Astrocyte of the hippocampus (primary cell): ENCODE measurements around the gene ST6GALNAC5.
"Not testable (repeated sequence)": the region's sequence is repeated elsewhere in the genome, so short reads cannot be mapped to it uniquely, and the experiment has no call there.

Experiments
- DNase-seq: peaks from one replicate; pipeline ENCODE4 v3.0.0; 2011; ENCODE audit warnings: low read depth, low spot score

ST6GALNAC5 gene

DNA sequence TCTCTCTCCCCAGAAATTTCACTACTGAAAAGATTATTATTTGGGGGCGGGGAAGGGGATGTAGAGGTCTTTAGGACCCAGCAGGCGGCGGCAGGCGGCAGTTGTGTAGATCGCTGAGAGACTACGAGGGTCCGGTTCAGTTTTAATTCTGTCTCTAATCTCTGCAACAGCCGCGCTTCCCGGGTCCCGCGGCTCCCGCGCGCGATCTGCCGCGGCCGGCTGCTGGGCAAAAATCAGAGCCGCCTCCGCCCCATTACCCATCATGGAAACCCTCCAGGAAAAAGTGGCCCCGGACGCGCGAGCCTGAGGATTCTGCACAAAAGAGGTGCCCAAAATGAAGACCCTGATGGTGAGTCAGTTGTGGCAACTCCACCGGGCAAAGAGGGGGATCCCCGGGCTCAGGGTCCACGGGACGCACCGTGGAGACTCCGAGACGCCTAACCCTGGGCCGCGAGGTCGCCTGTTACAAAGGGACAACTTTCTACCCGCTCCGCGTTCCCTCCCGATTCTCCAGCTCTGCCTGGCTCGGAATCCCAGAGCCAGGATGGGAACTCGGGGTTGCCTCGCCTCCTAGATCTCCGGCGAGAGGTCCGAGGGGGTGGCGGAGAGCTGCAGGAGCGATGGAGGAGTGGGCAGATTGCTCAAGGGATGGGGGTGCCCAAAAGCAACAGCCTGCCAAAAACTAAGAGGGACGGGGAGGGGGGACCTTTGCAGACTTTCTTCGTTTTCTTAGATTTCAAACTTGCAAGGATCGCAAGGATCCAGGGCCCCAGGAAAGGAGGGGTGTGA is at the start of gene ST6GALNAC5:
Gene ST6GALNAC5, plus strand, starts transcription at position 139 of the 789 bp plus-strand sequence.
- DNase-seq: peak; percentile 65

DNA sequence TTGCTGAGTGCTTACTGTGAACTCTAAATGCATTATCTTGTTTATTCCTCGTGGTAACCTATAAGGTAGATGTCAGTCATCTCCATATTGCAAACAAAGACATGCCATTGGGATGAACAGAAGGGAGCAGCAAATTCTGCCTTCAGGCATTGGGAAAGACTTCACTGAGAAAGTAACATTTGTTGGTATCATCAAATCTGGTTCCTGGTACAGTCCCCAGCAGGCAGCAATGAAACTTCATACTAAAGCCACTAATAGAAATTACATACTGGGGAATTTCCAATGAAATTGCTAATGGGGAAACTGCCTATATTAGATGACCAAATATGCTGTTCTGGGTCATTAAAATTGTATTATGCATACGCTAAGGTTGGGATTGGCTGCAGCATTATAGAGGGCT is 47.3 kb upstream of the ST6GALNAC5 start:
- DNase-seq: no peak

DNA sequence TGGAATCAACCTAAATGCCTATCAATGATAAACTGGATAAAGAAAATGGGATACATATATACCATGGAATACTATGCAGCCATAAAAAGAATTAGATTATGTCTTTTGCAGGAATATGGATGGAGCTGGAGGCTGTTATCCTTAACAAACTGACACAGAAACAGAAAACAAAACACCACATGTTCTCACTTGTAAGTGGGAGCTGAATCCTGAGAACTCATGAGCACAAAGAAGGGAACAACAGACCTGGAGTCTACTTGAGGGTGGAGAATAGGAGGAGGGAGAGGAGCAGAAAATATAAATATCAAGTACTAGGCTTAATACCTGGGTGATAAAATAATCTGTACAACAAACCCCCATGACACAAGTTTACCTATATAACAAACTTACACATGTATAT is 44.3 kb upstream of the ST6GALNAC5 start:
- DNase-seq: not testable (repeated sequence)

DNA sequence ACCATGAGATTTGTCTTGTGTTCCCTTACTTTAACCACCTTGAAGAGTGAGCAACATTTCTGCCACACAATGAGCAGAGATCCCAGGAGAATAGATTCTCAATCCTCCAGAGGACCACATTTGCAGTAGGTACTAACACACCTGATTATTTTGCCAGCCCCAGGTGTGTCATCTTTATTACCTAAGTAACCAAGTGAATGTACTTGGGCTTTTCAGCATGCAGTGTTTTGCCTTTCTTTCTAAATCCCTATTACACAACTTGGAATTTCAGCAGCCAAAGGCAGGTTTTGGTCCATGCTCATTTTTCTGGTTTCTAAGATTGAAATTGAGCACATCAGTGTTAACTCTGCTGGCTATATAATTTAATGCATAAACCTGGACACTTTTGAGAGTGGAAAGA is 43.2 kb upstream of the ST6GALNAC5 start:
- DNase-seq: no peak

DNA sequence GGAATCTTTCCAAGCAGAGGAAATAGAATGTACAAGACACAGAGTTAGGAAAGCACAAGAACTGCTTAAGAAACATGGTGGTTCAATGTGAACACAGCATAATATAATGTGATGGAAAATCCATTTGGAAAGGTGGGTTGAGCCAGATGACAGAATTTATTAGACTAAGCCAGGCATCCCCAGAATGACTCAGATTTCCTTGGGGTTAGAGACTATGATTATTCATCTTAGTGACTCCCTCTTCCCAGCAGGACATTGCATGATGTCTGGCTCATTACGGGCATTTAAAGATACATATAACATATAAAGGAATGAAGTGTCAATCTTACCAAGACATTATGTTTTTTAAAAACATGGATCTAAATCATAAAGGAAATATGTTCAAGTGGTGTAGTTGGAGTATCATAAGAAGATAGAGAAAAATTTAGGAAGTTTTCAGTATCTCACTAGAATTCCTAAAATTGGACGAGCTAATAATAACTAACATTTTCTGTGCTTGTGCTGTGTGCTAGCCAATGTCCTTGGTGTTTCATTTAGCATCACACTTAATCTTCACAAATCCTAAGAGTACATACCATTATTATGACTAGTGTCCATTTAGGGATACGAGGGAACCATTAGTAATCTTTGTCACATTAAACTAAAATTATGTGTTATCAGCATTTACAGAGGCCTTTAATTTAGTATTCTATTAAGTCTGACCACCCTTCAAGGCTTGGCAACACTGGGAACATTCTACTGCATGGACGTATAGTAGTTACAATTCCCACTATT is 41.0 kb upstream of the ST6GALNAC5 start:
- peak; percentile 40 for DNase-seq

DNA sequence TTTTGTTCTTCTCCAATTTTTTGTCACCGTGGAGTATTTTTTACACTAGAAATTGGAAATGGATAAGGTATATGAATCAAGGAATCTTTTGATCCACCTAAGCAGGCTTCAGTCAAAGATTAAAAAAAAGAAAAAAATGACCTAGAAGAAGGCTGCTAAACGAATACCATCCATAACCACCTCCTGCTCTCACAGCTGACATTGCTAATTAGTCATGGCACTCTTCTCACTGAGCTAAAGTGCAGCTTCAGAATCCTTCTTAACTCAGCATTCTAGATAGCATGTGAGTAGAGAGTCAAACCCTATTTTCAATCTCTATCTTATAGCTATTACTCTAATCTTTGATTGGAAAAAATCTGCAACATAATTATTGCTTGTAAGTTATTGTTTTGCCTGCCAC is 40.2 kb upstream of the ST6GALNAC5 start:
- DNase-seq: no peak

DNA sequence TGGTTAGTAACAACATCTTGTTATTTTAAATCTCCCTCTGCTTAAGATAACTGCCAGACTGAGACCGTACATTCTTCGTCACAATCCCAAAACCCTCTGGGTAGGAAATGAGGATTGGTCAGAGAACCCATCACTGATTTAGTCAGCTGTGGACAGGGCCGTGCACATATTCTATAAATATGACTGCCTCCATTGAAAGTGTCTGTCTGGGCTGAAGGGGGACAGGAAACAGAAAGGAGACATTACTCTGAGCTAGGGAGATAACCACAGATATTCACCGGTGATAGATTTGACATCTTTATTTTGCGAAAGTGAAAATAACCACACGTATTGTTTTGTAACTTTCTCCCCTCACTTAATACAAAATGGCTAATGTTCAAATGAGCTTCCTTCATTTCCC is 36.9 kb upstream of the ST6GALNAC5 start:
- no peak for DNase-seq

DNA sequence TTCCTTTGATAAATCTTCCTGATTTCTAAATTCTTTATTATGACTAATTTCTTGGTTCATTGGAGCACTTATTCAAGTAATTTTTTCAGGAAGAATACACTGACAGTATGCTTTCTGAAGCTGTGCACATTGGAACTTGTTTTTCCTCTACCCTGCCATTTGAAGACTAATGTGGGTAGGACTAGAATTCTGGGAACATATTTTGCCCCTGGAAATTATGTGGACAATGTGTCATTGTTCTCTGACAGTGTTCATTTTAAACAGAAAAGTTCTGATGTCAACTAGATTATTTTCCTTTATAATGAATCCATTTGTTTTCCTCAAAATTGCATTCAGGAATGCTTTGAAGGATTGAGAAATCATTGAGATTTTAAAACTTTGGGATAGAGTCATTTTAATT is 34.8 kb upstream of the ST6GALNAC5 start:
- no peak for DNase-seq

DNA sequence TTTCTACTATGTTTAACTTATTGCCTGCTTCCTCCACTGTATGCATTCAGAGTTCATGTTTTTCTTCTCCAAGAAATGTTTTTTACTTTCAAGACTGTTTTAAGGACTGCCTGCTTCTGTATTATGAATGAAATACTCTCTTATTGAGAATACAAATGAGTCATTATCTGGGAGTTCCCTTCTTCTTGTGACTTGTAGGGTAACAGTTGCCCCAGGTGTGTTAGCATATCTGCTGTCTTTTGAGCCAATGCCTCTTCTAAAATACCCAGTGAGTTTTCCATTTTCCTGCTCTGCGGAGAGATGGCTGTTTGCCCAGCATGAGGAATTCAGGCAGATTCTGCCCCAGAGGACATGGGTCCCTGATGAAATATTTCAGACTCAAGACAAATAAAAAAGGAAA is 34.1 kb upstream of the ST6GALNAC5 start:
- DNase-seq: no peak

DNA sequence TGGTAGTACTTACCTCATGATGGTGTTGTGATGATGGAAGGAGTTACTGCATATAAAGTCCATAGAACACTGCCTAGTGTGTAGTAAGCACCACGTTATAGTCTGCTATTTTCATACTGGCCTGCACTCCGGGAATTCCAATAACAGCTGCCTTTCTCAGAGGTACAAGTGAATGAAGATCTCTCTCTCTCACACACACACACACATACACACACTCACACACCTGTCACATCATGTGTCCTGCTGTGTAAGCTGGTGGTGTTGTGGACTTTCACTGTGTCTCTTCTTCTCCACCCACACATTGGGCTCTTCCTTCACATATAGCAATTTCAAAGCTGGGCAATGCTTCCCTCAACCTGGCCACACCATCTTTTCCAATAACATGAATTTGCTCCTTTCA is 33.4 kb upstream of the ST6GALNAC5 start:
- no peak for DNase-seq

DNA sequence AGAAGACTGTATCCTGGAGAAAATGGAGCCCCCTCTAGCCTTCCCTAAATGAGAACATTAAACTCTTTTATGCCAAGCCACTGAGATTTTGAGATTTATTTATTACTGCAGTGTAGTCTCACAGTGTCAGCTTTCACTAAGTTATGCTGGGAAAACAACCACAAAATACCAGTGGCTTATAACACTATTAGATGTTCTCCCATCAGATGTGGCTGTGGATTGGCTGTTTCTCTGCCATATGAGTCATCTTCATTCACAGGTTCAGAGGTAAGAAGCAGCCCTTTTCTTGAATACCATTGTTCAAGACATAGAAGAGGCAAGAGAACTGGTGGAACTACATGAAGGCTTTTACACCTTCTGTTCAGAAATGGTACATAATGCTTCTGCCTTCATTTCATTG is 32.1 kb upstream of the ST6GALNAC5 start:
- peak; percentile 86 for DNase-seq

DNA sequence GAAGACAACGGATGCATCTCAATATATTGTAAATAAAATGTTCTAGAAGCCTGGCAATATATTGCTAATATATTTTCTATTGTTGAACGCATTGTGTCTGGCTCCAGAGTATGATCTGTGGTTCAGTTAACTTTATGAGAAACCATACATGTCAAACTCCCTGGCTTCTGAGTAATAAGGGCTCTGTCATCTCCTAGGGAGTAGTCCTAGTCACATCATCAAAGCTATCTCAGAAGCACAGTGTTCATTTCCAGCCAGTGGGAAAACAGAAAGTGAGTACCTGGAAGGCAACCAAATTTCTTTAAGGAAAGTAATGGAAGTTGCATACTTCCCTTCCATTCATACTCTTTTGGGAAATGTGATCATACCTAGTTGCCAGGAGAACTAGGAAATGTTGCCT is 27.0 kb upstream of the ST6GALNAC5 start:
- no peak for DNase-seq

DNA sequence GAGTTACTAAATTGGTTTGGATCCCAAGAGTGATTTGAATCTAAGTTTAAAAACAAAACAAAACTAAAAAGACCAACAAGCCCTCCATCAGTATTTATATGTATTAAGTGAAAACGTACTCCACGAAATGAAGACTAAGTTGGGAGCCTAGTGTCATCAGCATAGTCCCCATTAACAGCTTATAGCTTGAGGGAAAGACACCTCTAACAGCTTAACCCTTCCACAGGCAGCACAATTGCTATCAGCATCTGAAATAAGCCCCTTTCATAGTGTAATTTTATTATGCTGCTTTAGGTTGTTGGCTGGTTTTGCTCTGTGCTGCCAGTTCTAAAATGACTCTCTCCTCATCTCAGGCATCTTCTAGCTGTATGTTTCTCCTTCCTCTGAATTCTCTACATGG is 25.8 kb upstream of the ST6GALNAC5 start:
- DNase-seq: no peak

DNA sequence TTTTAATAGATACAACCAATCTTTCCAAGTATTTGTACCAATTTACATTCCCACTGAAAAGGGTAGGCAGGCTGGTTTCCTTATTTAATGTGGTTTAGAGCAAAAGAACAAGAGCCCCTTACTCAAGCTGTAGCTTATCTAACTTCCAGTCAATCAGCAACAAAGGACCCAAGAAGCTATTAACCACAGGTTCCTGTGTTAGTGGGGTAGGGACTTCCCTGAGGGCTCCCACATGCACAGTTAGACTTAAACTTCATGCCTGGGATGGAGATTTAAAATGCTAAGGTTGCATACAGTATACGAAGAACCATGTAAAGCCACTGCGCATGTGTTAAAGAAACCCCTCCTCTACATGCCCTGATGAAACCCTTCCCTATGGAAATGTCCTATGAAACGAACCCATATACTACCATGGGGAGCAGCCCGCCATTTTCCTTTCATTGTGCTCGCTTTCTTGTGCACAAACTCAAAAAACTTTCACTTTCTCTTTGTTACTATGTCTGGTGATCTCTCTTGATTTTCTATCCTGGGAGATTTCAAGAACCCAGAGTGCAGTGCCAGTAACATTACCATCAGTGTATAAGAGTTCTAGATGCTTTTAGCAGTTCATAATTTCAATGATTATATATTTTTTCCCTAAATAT is 23.3 kb upstream of the ST6GALNAC5 start:
- no peak for DNase-seq

DNA sequence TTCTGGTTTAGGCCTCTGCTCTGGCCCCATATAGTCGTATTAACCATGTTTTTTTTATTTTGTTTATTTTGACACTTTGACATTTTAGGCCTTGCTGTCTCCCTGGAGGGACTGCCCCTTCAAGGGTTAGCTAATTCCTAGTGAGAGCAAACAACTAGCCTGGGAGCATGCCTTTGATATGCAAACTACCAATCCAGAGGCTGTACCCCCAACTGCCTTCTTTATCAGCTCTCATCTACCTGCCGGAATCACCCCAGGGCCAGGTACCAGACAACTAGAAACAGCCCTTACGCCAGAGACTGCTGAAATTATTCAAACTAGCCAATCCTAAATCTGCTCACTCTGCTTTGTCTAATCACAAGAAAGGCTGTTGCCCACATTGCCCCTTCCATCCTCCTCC is 13.0 kb upstream of the ST6GALNAC5 start:
- DNase-seq: no peak

DNA sequence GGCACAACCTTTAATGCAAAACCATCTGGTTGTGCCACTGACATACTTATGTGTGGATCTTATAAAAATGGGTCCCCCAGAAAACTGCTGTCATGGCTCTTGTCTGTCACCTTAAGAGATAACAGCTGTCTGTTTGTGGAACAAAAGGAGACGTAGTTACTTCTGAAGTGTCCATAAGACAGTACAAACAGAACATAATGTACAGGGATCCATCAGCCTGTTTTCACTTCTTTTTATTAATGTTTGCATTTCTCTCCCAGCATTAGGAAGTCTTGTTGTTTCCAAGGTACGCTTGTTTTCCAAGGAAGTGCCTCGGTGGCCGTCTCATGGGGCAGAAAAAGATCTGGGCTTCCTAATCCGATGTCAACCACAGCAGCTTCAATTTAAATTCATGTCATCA is 11.2 kb upstream of the ST6GALNAC5 start:
- DNase-seq: no peak

DNA sequence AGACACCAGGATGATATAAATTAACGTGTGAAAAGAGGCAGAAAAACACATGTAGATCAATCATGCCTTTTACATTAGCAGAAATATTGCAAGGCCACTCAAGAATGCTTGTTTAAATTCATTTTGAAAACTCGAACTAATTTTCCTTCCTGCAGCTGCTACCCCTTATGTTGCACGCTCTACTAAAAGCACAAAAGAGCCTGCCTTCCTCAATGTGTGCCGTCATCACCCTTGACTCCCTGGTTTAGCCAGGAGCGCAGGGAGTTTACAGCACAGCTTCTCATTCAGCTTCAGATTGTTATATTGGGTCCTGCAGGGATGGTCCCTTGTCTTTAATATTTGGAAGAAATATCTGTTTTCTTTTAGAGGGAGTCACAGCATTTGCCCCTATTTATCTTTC is 10.1 kb upstream of the ST6GALNAC5 start:
- no peak for DNase-seq

DNA sequence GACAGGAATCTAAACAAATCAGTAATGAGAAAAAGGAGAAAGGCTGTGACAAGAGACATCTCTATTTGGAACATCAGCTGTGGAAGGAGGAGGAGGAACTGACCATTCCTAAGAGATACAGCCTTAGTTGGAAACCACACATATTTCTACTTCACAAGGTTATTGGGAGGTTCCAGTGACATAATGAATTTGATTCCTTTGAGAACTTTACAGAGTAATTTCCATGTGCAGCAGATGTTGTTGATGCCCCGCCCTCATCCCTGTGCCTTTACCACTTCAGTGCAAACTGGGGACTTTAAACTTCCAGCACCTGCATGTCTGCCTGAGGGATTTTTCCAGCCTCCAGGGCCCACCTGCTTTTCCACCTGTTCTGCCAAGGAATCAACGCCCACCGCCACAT is 9.3 kb upstream of the ST6GALNAC5 start:
- no peak for DNase-seq

DNA sequence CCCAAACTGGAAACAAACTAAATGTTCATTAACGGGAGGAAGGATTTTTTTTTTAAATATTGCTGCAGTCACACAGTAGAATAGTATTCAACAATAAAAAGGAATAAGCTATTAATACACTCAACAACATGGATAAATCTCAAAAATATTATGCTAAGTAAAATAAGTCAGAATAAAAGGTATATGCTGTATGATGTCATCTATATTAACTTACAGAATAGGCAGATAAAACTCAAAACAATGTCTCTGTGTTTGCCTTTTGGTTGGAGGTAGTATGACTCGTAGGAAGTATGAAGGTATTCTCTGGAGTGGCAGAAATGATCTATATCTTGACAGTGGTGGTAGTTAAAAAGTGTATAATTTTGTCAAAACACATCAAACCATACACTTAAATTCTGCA is 6.1 kb upstream of the ST6GALNAC5 start:
- DNase-seq: no peak

DNA sequence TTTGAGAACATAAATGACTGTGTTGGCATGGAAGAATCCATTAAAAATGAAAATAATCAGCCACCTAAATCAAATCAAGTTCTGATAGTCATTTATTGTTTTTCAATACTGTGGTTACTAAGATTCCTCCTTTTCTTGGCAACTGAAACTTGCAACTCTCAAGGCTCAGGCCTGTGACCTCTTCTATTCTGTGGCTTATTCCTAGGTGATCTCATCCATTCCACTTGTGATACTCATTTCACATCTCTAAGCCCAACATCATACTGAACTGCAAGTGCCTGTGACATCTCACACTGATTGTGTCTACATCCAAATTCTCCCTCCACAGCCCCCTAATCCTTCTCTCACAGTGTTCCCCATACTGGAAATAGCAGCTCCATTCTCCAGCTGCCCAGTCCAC is 4.8 kb upstream of the ST6GALNAC5 start:
- DNase-seq: peak; percentile 52

DNA sequence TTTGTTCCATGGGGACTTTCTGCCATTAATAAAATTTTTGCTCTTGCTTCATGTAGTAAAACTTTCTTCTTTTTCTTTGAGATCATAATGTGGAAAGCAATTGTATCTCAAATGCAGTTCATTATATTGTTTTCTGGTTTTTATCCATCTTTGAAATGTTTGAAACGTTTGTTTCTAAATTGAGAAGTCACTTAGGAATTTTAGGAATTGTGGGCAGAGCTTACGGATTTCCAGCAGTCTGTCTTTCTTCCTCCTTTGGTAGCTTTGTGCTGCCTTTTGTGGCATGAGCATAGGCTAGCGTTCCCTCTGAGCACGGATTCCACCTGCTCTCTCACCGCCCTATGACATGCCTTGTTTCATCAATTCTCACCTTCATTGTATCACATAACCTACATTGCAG is 2.9 kb upstream of the ST6GALNAC5 start:
- peak; percentile 21 for DNase-seq

DNA sequence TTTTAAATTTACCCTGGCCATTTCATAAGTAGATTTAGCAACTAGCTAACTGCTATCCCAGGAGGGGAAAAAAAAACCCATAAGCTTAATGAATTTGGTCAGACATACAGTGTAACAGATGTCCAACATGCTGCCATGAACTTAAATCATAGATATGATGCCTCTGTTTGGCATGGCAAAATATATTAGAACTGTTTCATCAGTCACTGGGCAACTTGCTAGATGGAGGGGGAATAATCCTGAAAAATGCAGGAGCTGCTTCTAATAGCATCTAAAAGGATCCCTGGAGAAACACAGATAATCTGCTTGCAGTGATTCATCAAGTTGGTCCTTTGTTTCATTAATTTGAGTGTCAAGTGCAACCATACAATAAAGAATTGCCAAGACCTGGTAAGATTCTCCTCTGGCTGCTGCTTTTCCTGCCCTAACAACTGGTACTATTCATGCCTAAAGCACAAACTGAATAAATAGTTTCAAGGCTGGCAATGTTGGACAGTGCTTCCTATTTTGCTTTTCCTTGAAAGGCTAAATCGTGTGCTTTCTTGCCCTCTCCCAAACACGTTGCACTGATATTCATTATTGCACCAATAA is 1.5 kb upstream of the ST6GALNAC5 start:
- no peak for DNase-seq
